Endothelial cell of umbilical vein (primary cell): ENCODE measurements around the gene TPH2. TPM values are rescaled to one million over a fixed set of nuclear protein-coding genes. Genes with fewer than 3 reads are reported as not detected.

Source experiments
- BruUV-seq: library from RNA; stranded (reverse); fragments of 400-500 nt; replicated peaks from 2 replicates; lab custom pipeline; 2021; lab: Mats Ljungman, UMichigan
- CTCF ChIA-PET: fragments of 300-600, 350-600 bp; sonication (Branson Sonifier 250); formaldehyde crosslinking; loops from one replicate; lab custom pipeline; 2021; ENCODE audit warnings: antibody characterized with exemption, inconsistent platforms; lab: Charles Lee
- POLR2A ChIA-PET: fragments of 300-600, 350-600 bp; sonication (Branson Sonifier 250); formaldehyde crosslinking; loops from one replicate; lab custom pipeline; 2021; ENCODE audit warnings: antibody characterized with exemption, inconsistent platforms; lab: Charles Lee
- DNase-seq: peaks from one replicate; pipeline ENCODE4 v3.0.0-alpha.2; 2011; ENCODE audit warnings: low read depth, low spot score
- FAIRE-seq: peaks from 2 replicates; lab custom pipeline; 2011; peaks lifted over from hg19 to GRCh38; lab: Jason Lieb, UNC
- H2AFZ ChIP-seq: 2 replicates; pipeline ENCODE4 v1.6.0; 2012; ENCODE audit warnings: low read depth, low read length, control low read depth, inconsistent platforms
- H3K27ac ChIP-seq: 2 replicates; pipeline ENCODE4 v1.5.1; 2011; ENCODE audit warnings: low read depth, mild to moderate bottlenecking, control low read depth, low read length, moderate library complexity; ENCODE audit not compliant: insufficient read depth
- H3K27me3 ChIP-seq, 2 experiments: 2 replicates each; pipeline versions ENCODE4 v1.6.0 to v1.6.1; 2011; ENCODE audit warnings: low read length in 2 of 2, mixed read lengths in 1 of 2; ENCODE audit not compliant: control insufficient read depth in 2 of 2, insufficient read depth in 2 of 2
- H3K36me3 ChIP-seq, 2 experiments: 2 replicates in 1 of 2; 3 replicates in 1 of 2; pipeline ENCODE4 v1.5.1; 2011; ENCODE audit warnings: low read length in 2 of 2, mild to moderate bottlenecking in 1 of 2, moderate library complexity in 1 of 2; ENCODE audit not compliant: control insufficient read depth in 2 of 2, insufficient read depth in 2 of 2; ENCODE audit errors: extremely low read depth in 1 of 2
- H3K4me1 ChIP-seq: 3 replicates; pipeline ENCODE4 v1.5.1; 2011; ENCODE audit warnings: mild to moderate bottlenecking, low read length; ENCODE audit not compliant: control insufficient read depth, insufficient read depth; ENCODE audit errors: extremely low read depth
- H3K4me2 ChIP-seq: 2 replicates; pipeline ENCODE4 v1.6.1; 2011; ENCODE audit warnings: low read length, control low read depth, mixed read lengths; ENCODE audit not compliant: insufficient read depth
- H3K4me3 ChIP-seq, 3 experiments: fragments of 200-600 bp in 1 of 3; sonication (generic), shearing (Covaris generic) in 1 of 3; replicated peaks in 1 of 3; 2 replicates each; pipeline ENCODE4 v1.5.1; 2011 to 2016; ENCODE audit warnings: control low read depth in 3 of 3, low read length in 3 of 3, mild to moderate bottlenecking in 2 of 3, inconsistent platforms in 1 of 3, low read depth in 1 of 3, moderate library complexity in 1 of 3; ENCODE audit not compliant: insufficient read depth in 1 of 3
- H3K79me2 ChIP-seq: 2 replicates; pipeline ENCODE4 v1.6.0; 2012; ENCODE audit warnings: low read length, inconsistent platforms; ENCODE audit not compliant: control insufficient read depth, insufficient read depth
- H3K9ac ChIP-seq: replicated peaks from 2 replicates; pipeline ENCODE3; 2011; ENCODE audit warnings: low read length, control low read depth; ENCODE audit not compliant: insufficient read depth; ENCODE audit errors: extremely low read depth
- H3K9me1 ChIP-seq: replicated peaks from 3 replicates; pipeline ENCODE4 v1.6.0; 2011; ENCODE audit warnings: mild to moderate bottlenecking, low read length; ENCODE audit not compliant: control insufficient read depth, insufficient read depth; ENCODE audit errors: extremely low read depth
- H3K9me3 ChIP-seq: replicated peaks from 2 replicates; pipeline ENCODE4 v1.5.1; 2012; ENCODE audit warnings: low read length, inconsistent platforms; ENCODE audit not compliant: control insufficient read depth, insufficient read depth
- H4K20me1 ChIP-seq: replicated peaks from 2 replicates; pipeline ENCODE3; 2011; ENCODE audit warnings: mild to moderate bottlenecking, low read length; ENCODE audit not compliant: control insufficient read depth, insufficient read depth; ENCODE audit errors: extremely low read depth
- EZH2 ChIP-seq: IDR thresholded peaks from 2 replicates; pipeline ENCODE4 v1.6.1; 2012; ENCODE audit warnings: borderline replicate concordance, low read depth, mild to moderate bottlenecking, moderate library complexity, low read length, inconsistent platforms; ENCODE audit not compliant: severe bottlenecking
- FOS ChIP-seq: IDR thresholded peaks from 2 replicates; pipeline ENCODE4 v1.6.1; 2011; ENCODE audit warnings: mild to moderate bottlenecking, low read length, moderate library complexity, borderline replicate concordance; ENCODE audit not compliant: insufficient read depth
- GATA2 ChIP-seq: IDR thresholded peaks from 2 replicates; pipeline ENCODE4 v1.7.0; 2011; ENCODE audit warnings: low read depth, mild to moderate bottlenecking, moderate library complexity, mixed read lengths, low read length; ENCODE audit not compliant: insufficient read length, insufficient read depth
- JUN ChIP-seq: IDR thresholded peaks from 2 replicates; pipeline ENCODE4 v1.6.1; 2011; ENCODE audit warnings: borderline replicate concordance, low read depth; ENCODE audit not compliant: insufficient read length, insufficient read depth
- POLR2A ChIP-seq: IDR thresholded peaks from 2 replicates; pipeline ENCODE4 v1.6.1; 2012; ENCODE audit warnings: low read depth, mild to moderate bottlenecking, control low read depth, low read length
- dilution Hi-C: fragments of 300-500 bp; cut with MboI; formaldehyde crosslinking; loops from one replicate; pipeline ENCODE4 v1.15.0; 2019; ENCODE audit warnings: low sequenced_read_pairs; ENCODE audit not compliant: extremely low pct_ligation_motif_present
- intact Hi-C: fragments of 100-400 bp; cut with micrococcal nuclease; formaldehyde crosslinking; loops from one replicate; pipeline ENCODE4 v1.10.0; 2022
- polyA plus RNA-seq, 4 experiments: library from polyadenylated mRNA; depleted of rRNA in 3 of 4; stranded (reverse) in 3 of 4; unstranded in 1 of 4; fragments of >200 nt; gene quantifications; 2 replicates each; pipeline versions ENCODE4 v1.2.1 to v1.2.3, GENCODE V29; 2011 to 2012; ENCODE audit warnings: missing spikeins in 1 of 4
- total RNA-seq: library from RNA; stranded (reverse); gene quantifications from 2 replicates; pipeline ENCODE4 v1.2.3, GENCODE V29; 2021
- TF ChIP-seq, protein P1 (sequence below), 2 donors: IDR thresholded peaks; 1 replicate in 1 of 2; 2 replicates in 1 of 2; pipeline ENCODE4 v1.5.1; 2011; ENCODE audit warnings: low read length in 2 of 2, mild to moderate bottlenecking in 2 of 2, moderate library complexity in 2 of 2, control low read depth in 1 of 2, inconsistent platforms in 1 of 2, low read depth in 1 of 2; ENCODE audit not compliant: insufficient read depth in 1 of 2; ENCODE audit errors: extremely low read depth in 1 of 2

Gene TPH2
- total and polyA plus RNA-seq, 2 donors (not counting 3 experiments of a cell fraction or from before 2014, with no cell fraction given): not detected

DNA sequence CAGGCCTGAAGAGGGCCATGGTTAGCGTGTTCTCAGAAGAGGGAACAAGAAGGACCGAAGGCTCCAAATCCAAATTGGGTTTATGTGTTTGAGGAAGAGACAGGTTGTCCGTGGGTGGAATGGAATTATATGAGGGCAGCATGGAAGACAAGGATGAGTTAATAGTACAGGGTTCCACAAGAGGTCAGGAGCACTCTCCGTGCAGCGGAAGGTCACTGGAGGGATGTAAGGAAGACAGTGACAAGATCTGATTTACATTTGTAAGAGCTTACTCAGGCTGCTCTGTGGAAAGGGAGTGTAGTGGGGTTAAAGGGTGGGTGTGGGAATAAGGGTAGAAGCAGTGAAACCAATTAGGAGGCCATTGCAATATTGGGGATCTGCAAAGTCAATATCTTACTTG, 97.0 kb downstream of the TPH2 start:
- no peaks in the 10 kb centered on the region for H3K27me3 ChIP-seq
- dilution Hi-C loops: no loop called here
- H3K4me1 ChIP-seq: no peaks in the 10 kb centered on the region
- intact Hi-C loops: no loop called here
- H4K20me1 ChIP-seq: no peaks in the 10 kb centered on the region
- H3K36me3 ChIP-seq: no peaks in the 10 kb centered on the region
- ChIA-PET POLR2A (no interaction called here), CTCF (no interaction called here)
- no peaks in the 10 kb centered on the region for H3K79me2 ChIP-seq
- H3K9ac ChIP-seq: no peak overlapping the region
- H3K9me3 ChIP-seq: no peaks in the 10 kb centered on the region
- no peak for FAIRE-seq
- no peaks in the 10 kb centered on the region for H3K9me1 ChIP-seq
- no peak overlapping the region for H2AFZ ChIP-seq
- H3K4me3 ChIP-seq: no peak overlapping the region
- no peak overlapping the region for H3K4me2 ChIP-seq
- TF ChIP-seq EZH2: no peak
- TF ChIP-seq, protein P1, sequence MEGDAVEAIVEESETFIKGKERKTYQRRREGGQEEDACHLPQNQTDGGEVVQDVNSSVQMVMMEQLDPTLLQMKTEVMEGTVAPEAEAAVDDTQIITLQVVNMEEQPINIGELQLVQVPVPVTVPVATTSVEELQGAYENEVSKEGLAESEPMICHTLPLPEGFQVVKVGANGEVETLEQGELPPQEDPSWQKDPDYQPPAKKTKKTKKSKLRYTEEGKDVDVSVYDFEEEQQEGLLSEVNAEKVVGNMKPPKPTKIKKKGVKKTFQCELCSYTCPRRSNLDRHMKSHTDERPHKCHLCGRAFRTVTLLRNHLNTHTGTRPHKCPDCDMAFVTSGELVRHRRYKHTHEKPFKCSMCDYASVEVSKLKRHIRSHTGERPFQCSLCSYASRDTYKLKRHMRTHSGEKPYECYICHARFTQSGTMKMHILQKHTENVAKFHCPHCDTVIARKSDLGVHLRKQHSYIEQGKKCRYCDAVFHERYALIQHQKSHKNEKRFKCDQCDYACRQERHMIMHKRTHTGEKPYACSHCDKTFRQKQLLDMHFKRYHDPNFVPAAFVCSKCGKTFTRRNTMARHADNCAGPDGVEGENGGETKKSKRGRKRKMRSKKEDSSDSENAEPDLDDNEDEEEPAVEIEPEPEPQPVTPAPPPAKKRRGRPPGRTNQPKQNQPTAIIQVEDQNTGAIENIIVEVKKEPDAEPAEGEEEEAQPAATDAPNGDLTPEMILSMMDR (IDR thresholded peaks at IDR 0.05; ENCODE audit: extremely low read depth in 1 of 2, insufficient read depth in 1 of 2, low read depth in 1 of 2, low read length in 2 of 2): no peak
- no peak for TF ChIP-seq FOS
- TF ChIP-seq JUN: no peak
- TF ChIP-seq POLR2A: no peak
- TF ChIP-seq GATA2: no peak
- no peak overlapping the region for H3K27ac ChIP-seq
- DNase-seq: no peak
- no TSS peak for BruUV-seq

DNA sequence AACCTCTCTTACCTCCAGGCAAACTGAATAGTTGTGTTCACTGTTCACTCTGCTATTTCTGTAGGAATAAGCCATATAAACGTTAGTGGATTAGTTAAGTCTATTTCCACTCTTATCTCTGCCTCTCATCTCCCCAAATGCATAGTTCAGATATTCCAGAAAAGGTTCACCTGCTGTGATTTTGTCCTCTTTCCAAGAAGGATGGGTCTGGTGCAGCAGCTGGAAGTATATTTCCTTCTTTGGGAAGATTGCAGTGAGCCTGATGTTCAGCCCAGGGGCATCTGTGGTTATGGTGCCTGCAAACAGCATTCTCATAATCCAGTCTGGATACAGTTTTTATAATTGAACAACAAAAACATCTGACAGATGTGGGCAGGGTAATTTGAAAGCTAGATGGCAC, 97.7 kb downstream of the TPH2 start:
- no TSS peak for BruUV-seq
- Histone ChIP-seq H3K36me3 (no peaks in the 10 kb centered on the region), H3K9me1 (no peaks in the 10 kb centered on the region), H3K79me2 (no peaks in the 10 kb centered on the region), H3K4me3 (no peak overlapping the region), H3K9me3 (no peaks in the 10 kb centered on the region), H3K4me1 (no peaks in the 10 kb centered on the region), H3K27me3 (no peaks in the 10 kb centered on the region), H3K4me2 (no peak overlapping the region), H2AFZ (no peak overlapping the region), H3K27ac (no peak overlapping the region), H4K20me1 (no peaks in the 10 kb centered on the region), H3K9ac (no peak overlapping the region)
- intact Hi-C loops: no loop called here
- POLR2A ChIA-PET: no interaction called here
- dilution Hi-C loops: no loop called here
- TF ChIP-seq, protein P1 (IDR thresholded peaks at IDR 0.05; ENCODE audit: extremely low read depth in 1 of 2, insufficient read depth in 1 of 2, low read depth in 1 of 2, low read length in 2 of 2): no peak
- TF ChIP-seq GATA2: no peak
- no peak for DNase-seq
- CTCF ChIA-PET: no interaction called here
- no peak for FAIRE-seq
